H4 (cell line): ENCODE measurements around the gene L3MBTL4. TPM values are rescaled to one million over a fixed set of nuclear protein-coding genes. Genes with fewer than 3 reads are reported as not detected.

Source experiments
- DNase-seq: peaks from one replicate; pipeline ENCODE4 v3.0.0-alpha.2; 2015; ENCODE audit warnings: low spot score
- total RNA-seq: library from RNA; depleted of rRNA; stranded (reverse); fragments of >200 nt; shearing (Covaris generic); gene quantifications from 2 replicates; pipeline ENCODE4 v1.2.3, GENCODE V29; 2014

The L3MBTL4 gene
- total RNA-seq, 1 experiment from 2014 or later: 2.4 TPM

- no peak for DNase-seq
These were observed 505.6 kb downstream of the L3MBTL4 start for GRCh38 chr18:5909125-5909524.
